ENCODE measurements around the gene NAT14.

- no peak for TF ChIP-seq POLR2A (IDR thresholded peaks at IDR 0.05; ENCODE audit: low read length)
- no peak for TF ChIP-seq GATA1 (IDR thresholded peaks at IDR 0.05; ENCODE audit: low read depth, low read length)
Measured at GRCh38 chr19:55479451-55480230, 5.3 kb upstream of the NAT14 start.
